ENCODE results near the gene PRR32. TPM values are rescaled to one million over a fixed set of nuclear protein-coding genes. Genes with fewer than 3 reads are reported as not detected.

Gene PRR32
- total and polyA plus RNA-seq, 2 of the 13 experiments (the other 11 are each of a cell fraction or from before 2014, with no cell fraction given), result not detected

- FAIRE-seq (no peak), ATAC-seq (no peak), DNase-seq (ENCODE audit: low spot score) (no peak)
- BruUV-seq (replicated peaks), result no TSS peak
- in situ Hi-C loops (cut with HindIII; ENCODE audit: extremely low pct_ligation_motif_present, low pct_unique_long_range_greater_than_20kb), result no loop called here
- intact Hi-C loops (cut with micrococcal nuclease; ENCODE audit: unreplicated experiment), result no loop called here
- POLR2A ChIA-PET, result no interaction called here
- H3K79me2 ChIP-seq (ENCODE audit: insufficient read depth, low read length), result no peaks in the 10 kb centered on the region
- H4K20me1 ChIP-seq (ENCODE audit: insufficient read depth, low read length), result no peaks in the 10 kb centered on the region
- no peak overlapping the region for H3K4me2 ChIP-seq (ENCODE audit: low read depth, low read length)
- no peak overlapping the region for H3K9ac ChIP-seq (ENCODE audit: insufficient read depth, low read depth, low read length)
- TF ChIP-seq ZNF230 (CRISPR knock-in tag; IDR thresholded peaks at IDR 0.05) (no peak), ZNF776 (CRISPR knock-in tag; IDR thresholded peaks at IDR 0.05) (no peak), ZNF331 (CRISPR knock-in tag; IDR thresholded peaks at IDR 0.05) (no peak), ARID5B (CRISPR knock-in tag; IDR thresholded peaks at IDR 0.05) (no peak), DBP (CRISPR knock-in tag; IDR thresholded peaks at IDR 0.05; ENCODE audit: not compliant biosample characterization) (no peak), IKZF5 (CRISPR knock-in tag; IDR thresholded peaks at IDR 0.05) (no peak), ZNF788 (CRISPR knock-in tag; IDR thresholded peaks at IDR 0.05; ENCODE audit: borderline replicate concordance) (no peak), SRSF1 (optimal IDR thresholded peaks at IDR 0.05; ENCODE audit: low read depth, low read length) (no peak), PHF21A (CRISPR knock-in tag; IDR thresholded peaks at IDR 0.05) (no peak), PBX3 (CRISPR knock-in tag; IDR thresholded peaks at IDR 0.05; ENCODE audit: borderline replicate concordance) (no peak), ZNF792 (CRISPR knock-in tag; IDR thresholded peaks at IDR 0.05) (no peak)
- H3K4me3 ChIP-seq (replicated peaks in 1 of 3; ENCODE audit: insufficient read depth in 1 of 3, low read depth in 2 of 3, low read length in 3 of 3), result no peak overlapping the region
- no peaks in the 10 kb centered on the region for H3K36me3 ChIP-seq (replicated peaks in 1 of 2; ENCODE audit: control insufficient read depth in 1 of 2, insufficient read depth in 2 of 2, low read length in 2 of 2)
- WGBS (ENCODE audit: low lambda C conversion rate), result 3% methylated on average over 2 of the region's 2 CpGs
- H3K27me3 ChIP-seq (ENCODE audit: control insufficient read depth in 1 of 2, insufficient read depth in 2 of 2, low read length in 2 of 2), result no peaks in the 10 kb centered on the region
- H3K27ac ChIP-seq (ENCODE audit: extremely low read length, insufficient read depth, low read length), result no peak overlapping the region
- peaks cover 25% of the 10 kb centered on the region; the same call in 1 of the 2 replicates for H3K9me3 ChIP-seq (ENCODE audit: low read length)
- CTCF ChIA-PET (ENCODE audit: low intra/inter-chr PET ratio, low total read pairs), result no interaction called here
- no peak overlapping the region for H2AFZ ChIP-seq (ENCODE audit: low read length)
- H3K4me1 ChIP-seq (ENCODE audit: insufficient read depth, low read length), result no peaks in the 10 kb centered on the region
Observed at GRCh38 chrX:126824338-126825007, 4.9 kb downstream of the PRR32 start.
